Measurements from ENCODE around the gene SLC41A3.

DNA sequence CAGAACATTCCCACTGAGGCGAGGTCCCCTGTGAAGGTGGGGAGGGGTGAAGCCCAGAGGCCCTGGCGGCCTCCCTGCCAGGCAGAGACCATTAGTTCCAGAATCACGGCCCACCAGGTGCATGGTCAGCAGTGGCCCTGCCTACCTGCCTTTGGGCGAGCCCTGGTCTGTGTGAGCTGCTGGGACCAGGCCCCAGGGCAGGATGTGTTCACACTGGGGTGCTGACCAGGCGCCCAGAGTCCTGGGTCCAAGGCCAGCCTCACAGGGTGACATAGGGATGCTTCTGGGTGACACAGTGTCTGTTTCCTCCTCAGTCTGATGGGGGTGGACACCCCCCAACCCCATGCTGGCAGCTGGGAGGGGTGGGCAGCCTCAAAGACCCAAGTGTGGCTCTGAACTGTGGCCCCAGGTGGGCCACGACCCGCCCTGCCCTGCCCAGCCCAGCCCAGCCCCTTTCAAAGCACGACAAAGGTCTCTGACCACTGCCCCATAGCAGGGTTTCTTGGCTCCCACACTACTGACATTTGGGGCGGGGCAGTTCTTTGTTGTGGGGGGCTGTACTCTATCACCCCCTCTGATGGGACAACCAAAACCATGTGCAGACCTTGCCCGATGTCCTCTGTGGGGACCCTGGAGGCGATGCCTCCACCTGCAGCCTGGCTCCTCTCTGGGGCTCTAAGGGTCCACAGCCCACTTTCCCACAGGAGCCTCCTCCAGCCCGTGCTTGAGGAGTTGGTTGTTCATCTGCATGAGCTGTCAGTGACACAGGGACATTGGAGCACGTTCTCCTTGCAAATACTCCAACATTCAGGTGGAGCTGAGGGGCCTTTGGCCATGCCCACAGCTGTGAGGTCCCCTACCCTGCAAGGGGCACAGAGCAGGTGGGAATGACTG is 44.8 kb upstream of the SLC41A3 start:
- TF ChIP-seq, protein P1, sequence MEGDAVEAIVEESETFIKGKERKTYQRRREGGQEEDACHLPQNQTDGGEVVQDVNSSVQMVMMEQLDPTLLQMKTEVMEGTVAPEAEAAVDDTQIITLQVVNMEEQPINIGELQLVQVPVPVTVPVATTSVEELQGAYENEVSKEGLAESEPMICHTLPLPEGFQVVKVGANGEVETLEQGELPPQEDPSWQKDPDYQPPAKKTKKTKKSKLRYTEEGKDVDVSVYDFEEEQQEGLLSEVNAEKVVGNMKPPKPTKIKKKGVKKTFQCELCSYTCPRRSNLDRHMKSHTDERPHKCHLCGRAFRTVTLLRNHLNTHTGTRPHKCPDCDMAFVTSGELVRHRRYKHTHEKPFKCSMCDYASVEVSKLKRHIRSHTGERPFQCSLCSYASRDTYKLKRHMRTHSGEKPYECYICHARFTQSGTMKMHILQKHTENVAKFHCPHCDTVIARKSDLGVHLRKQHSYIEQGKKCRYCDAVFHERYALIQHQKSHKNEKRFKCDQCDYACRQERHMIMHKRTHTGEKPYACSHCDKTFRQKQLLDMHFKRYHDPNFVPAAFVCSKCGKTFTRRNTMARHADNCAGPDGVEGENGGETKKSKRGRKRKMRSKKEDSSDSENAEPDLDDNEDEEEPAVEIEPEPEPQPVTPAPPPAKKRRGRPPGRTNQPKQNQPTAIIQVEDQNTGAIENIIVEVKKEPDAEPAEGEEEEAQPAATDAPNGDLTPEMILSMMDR (IDR thresholded peaks at IDR 0.05), result no peak
- no peak for TF ChIP-seq EP300 (IDR thresholded peaks at IDR 0.05)
